ENCODE results near the gene MB21D2. TPM values are rescaled to one million over a fixed set of nuclear protein-coding genes. Genes with fewer than 3 reads are reported as not detected.

The MB21D2 gene
- total RNA-seq, 4 donors from 2014 or later = 3.6 to 7.5 (median 6.5) TPM

GRCh38 chr3:192863091-192863420, 54.6 kb downstream of the MB21D2 start:
- Histone ChIP-seq H3K27me3 (no peaks in the 10 kb centered on the region), H3K4me3 (no peak overlapping the region), H3K27ac (no peak overlapping the region), H3K4me1 (peaks cover 0 to 10% (median 0%) of the 10 kb centered on the region in 4 donors), H3K36me3 (no peaks in the 10 kb centered on the region), H3K9me3 (no peaks in the 10 kb centered on the region)
- TF ChIP-seq EP300 (IDR thresholded peaks at IDR 0.05) (no peak), POLR2A (IDR thresholded peaks at IDR 0.05) (no peak), CTCF (IDR thresholded peaks at IDR 0.05) (no peak)
- DNase-seq (ENCODE audit: low spot score in 2 of 2) = no peak
- 87 to 92% methylated on average over 4 of the region's 4 CpGs for WGBS, 2 donors

- peaks cover 0 to 10% (median 0%) of the 10 kb centered on the region in 4 donors for H3K4me1 ChIP-seq
- no peaks in the 10 kb centered on the region for H3K36me3 ChIP-seq
- H3K4me3 ChIP-seq = no peak overlapping the region
- DNase-seq (ENCODE audit: low spot score in 2 of 2) = no peak
- no peak overlapping the region for H3K27ac ChIP-seq
- TF ChIP-seq CTCF (IDR thresholded peaks at IDR 0.05) = no peak
- TF ChIP-seq EP300 (IDR thresholded peaks at IDR 0.05) = no peak
- no peak for TF ChIP-seq POLR2A (IDR thresholded peaks at IDR 0.05)
- H3K27me3 ChIP-seq = no peaks in the 10 kb centered on the region
- WGBS, 2 donors = 96% methylated on average over 7 of the region's 7 CpGs
- no peaks in the 10 kb centered on the region for H3K9me3 ChIP-seq
Measured at GRCh38 chr3:192862408-192863090, 55.1 kb downstream of the MB21D2 start.

- TF ChIP-seq EP300 (IDR thresholded peaks at IDR 0.05) (no peak), CTCF (IDR thresholded peaks at IDR 0.05) (no peak), POLR2A (IDR thresholded peaks at IDR 0.05) (no peak)
- H3K27ac ChIP-seq = no peak overlapping the region
- H3K9me3 ChIP-seq = no peaks in the 10 kb centered on the region
- WGBS, 2 donors = 88 to 93% methylated on average over 2 of the region's 2 CpGs
- no peak overlapping the region for H3K4me3 ChIP-seq
- H3K36me3 ChIP-seq = no peaks in the 10 kb centered on the region
- no peaks in the 10 kb centered on the region for H3K27me3 ChIP-seq
- no peak for DNase-seq (ENCODE audit: low spot score in 2 of 2)
- peaks cover 0 to 14% (median 0%) of the 10 kb centered on the region in 4 donors for H3K4me1 ChIP-seq
Measured at GRCh38 chr3:192861972-192862371, 55.7 kb downstream of the MB21D2 start.

- WGBS, 2 donors = 82 to 87% methylated on average over 2 of the region's 2 CpGs
- TF ChIP-seq EP300 (IDR thresholded peaks at IDR 0.05) (no peak), CTCF (IDR thresholded peaks at IDR 0.05) (no peak), POLR2A (IDR thresholded peaks at IDR 0.05) (no peak)
Measured at GRCh38 chr3:192860454-192860853, 57.2 kb downstream of the MB21D2 start.

GRCh38 chr3:192858849-192859585, 58.6 kb downstream of the MB21D2 start:
- no peak for DNase-seq (ENCODE audit: low spot score in 2 of 2)
- H3K36me3 ChIP-seq = no peaks in the 10 kb centered on the region
- H3K27me3 ChIP-seq = no peaks in the 10 kb centered on the region
- peaks cover 0 to 10% (median 0%) of the 10 kb centered on the region in 4 donors for H3K4me1 ChIP-seq
- TF ChIP-seq POLR2A (IDR thresholded peaks at IDR 0.05) = no peak
- no peak overlapping the region for H3K4me3 ChIP-seq
- 72 to 73% methylated on average over 9 of the region's 9 CpGs for WGBS, 2 donors
- H3K9me3 ChIP-seq = peaks cover 0 to 7% (median 0%) of the 10 kb centered on the region in 4 donors
- H3K27ac ChIP-seq = no peak overlapping the region

More at GRCh38 chr3:192860454-192860853, 57.2 kb downstream of the MB21D2 start:
- Histone ChIP-seq H3K36me3 (no peaks in the 10 kb centered on the region), H3K27me3 (no peaks in the 10 kb centered on the region), H3K27ac (no peak overlapping the region), H3K4me3 (no peak overlapping the region), H3K4me1 (peaks cover 0 to 16% (median 0%) of the 10 kb centered on the region in 4 donors), H3K9me3 (no peaks in the 10 kb centered on the region)
- no peak for DNase-seq (ENCODE audit: low spot score in 2 of 2)
